Stimulated activated CD8-positive, alpha-beta memory T cell treated with anti-CD3 and anti-CD28 coated beads, Interleukin-15, amount 100 ng/mL, for 24 hours (primary cell): ENCODE data around the gene TELO2.
"Not testable (repeated sequence)": the region's sequence is repeated elsewhere in the genome, so short reads cannot be mapped to it uniquely, and the experiment has no call there.

Experiments
- DNase-seq: peaks from one replicate; pipeline ENCODE4 v3.0.0-alpha.2; 2020; ENCODE audit warnings: low read depth

The TELO2 gene

DNA sequence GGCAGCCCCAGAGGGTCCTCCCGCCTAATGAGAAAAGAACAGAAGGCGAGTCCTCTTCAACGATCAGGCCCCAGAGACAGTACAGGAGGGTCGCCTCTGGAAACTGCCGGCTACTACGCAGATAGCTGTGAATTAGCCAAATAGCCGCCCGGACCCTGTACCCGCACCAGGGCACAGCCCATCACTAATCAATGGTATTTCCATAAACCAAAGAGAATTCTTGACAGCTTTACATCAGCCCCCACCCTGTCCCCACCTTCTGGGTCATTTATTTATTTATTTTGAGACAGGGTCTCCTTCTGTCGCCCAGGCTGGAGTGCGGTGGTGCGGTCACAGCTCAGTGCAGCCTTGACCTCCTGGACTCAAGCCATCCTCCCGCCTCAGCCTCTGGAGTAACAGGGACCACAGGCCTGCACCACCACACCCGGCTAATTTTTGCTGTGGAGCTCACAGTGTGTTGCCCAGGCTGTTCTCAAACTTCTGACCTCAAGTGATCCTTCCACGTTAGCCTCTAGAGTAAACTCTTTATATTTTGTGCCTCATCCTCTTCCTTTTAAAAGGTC lies 17.5 kb upstream of the TELO2 start:
- DNase-seq: no peak

DNA sequence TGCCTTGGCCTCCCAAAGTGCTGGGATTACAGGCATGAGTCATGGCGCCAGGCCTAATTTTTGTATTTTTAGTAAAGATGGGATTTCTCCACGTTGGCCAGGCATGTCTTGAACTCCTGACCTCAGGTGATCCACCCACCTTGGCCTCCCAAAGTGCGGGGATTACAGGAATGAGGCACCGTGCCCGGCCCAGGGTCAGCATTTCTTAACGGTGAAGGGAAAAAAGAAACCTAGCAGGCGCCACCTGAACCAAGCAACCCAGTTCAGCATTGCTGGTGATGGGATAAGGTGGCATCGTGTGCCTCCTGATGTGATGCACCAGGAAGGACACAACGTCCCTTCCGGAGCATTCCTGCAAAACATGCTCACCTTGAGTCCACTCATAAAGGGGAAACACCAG lies 16.1 kb upstream of the TELO2 start:
- no peak for DNase-seq

DNA sequence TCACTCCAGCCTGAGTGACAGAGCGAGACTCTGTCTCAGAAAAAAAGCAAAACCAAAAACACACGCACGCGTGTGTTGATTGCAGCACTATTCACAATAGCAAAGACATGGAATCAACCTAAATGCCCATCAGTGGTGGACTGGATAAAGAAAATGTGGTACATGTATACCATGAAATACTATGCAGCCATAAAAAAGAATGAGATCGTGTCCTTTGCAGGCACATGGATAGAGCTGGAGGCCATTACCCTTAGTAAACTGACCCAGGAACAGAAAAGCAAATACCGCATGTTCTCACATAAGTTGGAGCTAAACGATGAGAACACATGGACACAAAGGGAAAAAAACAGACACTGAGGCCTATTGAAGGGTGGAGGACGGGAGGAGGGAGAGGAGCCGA lies 14.2 kb upstream of the TELO2 start:
- not testable (repeated sequence) for DNase-seq

DNA sequence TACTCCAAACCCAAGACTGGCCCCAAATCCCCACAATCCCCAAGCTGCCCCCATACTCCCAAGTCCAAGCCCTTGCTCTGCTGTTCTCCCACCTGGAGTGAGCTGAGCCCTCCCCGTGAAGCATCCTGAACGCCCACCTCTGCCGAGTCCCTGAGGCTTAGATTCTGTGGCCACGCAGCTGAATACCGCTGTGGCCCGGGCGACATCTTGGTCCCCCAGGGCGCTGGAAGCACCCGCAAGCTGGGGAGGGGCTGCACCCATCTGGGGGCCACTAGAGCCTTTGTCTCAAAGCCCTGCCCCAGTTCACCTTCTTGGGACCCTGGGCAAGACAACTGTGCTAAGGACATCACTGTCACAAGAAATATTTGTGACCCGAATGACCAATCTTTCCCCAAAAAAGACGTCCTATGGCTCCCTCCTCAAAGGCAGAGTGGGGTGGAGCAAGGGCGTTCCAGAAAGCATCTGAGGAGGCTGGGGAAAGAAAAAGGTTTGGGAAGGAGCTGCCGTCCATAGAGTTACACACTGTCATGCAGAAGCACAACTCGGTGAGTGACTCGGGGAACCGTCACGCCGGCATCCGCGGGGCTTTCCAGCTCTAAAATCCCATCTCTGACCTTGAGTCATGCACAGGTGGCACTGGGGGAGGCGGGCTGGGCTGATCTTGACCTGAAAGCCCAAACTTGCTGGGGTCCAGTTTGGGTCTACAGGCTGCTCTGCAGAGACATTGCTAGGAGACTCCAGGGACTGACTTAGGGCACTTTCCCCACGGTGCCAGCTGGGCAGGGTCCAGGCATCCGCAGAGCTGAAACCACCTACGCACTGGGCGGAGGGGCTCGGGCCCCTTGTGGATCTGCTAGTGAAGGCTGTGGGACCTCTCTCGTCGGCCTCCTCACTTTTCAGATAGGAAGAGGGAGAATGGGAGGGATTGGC lies 11.0 kb upstream of the TELO2 start:
- no peak for DNase-seq

DNA sequence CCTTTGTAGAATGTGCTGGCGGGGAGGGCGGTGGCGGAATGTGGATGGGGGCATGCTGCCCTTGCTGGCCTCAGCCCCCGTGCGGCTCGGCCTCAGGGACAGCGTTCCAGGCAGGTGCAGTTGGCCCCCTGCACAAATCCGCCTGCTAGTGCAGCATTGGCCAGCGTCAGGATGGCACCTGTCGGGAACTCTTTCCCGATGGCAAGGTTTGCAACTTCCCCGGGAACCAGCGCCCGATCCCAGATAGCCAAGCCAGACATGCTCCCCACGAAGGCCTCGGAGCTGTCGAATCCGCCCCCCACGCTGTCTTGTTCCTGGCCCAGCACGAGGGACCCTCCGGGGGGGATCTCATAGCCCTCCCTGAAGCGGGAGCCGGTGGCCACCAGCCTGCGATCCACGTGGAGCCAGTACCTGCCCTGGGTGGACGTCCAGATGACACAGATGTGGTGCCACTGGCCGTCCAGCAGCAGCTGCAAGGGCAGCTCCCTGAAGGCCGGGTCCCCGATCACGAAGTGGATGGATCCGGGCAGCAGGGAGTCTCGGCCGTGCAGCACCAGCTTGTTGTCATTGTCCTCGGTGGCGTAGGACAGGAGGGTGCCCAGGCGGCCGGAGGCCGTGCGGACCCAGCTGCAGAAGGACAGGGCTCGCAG lies 7.2 kb upstream of the TELO2 start:
- no peak for DNase-seq

DNA sequence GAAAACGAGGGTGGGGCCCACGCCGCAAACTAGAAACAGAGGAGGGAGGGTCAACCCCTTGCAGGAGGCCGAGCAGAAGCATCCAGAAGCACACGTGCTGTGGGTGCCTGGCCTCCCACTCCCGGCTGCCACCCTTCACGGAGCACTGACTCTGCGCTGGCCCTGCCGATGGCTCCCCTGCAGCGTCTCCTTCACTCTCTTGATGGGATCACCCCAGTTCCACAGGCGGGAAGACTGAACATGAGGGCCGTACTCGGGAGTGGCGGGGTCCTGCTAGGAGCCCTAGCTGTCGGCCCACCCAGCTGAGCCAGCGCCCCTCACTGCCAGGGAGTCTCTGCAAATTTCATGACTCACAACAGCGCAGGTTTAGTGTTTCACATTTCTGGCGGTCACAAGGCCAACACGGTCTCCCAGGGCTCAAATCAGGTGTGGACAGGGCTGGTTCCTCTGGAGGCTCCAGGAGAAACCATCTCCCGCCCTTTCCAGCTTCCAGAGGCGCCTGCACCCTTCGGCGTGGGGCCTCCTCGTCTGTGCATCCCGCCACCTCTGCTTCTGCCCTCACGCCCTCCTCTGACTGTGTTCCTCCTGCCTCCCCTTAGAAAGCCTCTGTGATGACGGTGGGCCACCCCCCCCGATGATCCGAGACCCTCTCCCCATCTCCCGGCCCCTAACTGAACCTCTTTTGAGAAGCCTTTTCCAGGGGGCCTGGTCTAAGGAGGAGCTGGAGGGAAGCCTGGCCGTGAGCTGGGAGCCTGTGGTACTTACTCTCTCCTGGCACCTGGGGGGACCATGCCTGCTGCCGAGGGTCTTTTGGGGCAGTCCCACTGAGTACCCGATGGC lies 6.4 kb upstream of the TELO2 start:
- no peak for DNase-seq

DNA sequence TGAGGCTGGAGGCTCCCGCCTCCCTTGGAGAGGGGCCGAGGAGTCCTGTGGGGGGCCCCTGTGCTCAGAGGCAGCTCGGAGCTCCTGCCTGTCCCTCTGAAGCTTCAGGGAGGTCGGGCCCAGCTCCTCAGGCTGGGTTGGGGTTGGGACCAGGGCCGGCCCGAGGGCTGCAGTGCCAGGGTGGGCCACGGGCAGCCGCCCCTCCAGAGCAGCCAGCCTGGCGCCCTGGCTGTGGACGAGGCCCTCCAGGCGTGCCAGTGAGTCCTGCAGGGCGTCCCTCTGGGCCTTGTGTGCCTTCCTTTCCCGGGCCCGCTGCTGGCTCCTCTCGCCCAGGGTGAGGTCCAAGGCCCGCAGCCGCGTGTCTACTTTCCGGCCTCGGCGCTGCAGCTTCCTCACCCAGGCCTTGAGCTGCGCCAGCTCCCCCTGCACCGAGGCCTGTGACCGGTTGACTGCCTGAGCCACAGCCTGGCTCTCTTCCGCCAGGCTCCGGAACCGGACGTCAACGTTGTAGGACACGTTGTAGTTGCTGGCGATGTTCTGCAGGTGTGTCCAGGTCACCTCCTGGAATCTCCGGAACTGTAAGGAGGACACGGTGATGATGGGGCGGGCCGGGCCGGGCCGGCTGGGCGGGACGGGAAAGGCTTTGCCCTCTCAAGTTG lies 5.6 kb upstream of the TELO2 start:
- no peak for DNase-seq

DNA sequence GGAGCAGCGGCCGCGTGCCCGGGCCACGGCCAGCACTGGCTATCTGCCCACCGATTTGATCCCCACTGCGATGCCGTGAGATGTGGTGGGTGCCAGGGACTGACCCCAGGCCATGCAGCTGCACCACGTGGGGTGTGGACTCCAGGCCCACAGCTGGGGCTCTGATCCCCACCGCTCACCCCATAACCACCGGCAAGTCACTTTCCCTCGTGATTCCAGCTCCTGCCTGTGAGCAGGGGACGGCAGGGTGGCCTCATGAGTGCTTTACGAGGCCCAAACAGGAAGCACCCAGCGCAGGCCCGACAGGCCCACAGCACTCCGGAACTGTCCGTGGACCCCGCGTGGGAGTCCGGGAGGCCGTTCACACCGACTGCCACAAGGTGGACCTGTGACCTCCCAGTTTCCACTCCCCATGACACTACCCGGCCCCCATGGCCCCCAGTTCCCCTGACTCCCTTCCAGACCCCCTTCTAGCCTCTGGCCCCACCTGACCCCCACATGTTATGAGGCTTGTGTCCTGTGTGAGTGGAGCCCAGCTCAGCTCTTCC lies 5.0 kb upstream of the TELO2 start:
- no peak for DNase-seq

DNA sequence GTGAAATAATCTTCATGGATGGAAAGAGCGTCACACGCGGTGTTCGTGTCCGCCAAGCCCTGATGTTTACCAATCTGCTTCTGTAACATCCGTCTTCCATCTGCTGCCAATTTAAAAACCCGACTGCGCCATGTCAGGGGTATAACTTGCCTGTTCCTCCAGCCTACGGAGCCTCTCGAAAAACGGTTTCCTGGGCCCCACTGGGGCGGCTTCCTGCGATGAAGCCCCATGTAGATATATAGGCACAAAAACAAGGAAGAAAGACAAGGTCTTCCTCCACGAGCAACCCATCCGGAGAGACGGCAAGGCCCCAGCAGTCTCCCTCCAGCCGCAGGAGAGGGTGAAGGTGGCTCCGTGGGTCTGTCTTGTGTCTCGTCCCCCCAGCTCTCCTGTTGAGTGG lies 4.5 kb upstream of the TELO2 start, which contains the start of gene PTX4:
TSS of gene PTX4 (minus strand) at position 326 of the 400 bp plus-strand sequence. CDS start at position 291, 35 bp downstream.
- no peak for DNase-seq

DNA sequence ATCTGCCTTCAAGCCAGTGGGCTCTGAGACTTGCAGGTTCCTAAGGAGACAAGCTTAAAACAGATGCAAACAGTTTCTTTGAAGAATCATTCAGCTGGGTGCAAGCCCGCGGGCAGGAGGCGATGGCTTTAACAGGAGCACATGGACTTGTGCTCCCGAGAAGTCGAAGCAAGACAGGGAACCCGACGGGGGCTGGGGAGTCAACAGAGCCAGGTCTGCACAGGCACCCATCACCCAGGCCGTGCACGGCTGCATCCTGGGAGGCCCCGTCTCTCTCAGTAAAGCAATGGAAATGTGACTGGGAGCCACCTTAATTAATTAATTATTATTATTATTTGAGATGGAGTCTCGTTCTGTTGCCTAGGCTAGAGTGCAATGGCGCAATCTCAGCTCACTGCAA lies 4.1 kb upstream of the TELO2 start:
- DNase-seq: no peak

DNA sequence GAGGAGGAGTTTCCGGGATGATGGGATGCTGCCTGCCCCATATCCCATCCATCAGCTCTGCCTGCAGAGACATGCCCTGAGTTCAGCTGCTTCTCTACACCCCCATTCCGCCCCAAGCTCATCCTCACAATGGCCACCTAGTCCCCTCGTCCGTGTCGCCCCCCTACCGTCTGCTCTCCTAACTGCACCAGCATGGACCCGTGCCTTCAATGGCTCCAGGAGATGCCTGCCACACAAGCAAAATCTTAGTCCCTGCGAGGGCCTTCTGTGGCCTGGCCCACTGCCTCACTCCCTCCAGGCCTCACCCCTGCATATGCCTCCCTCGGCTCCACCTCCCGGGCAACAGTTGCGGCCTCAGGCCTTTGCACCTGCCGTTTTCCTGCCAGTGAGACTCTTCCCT lies 1.8 kb upstream of the TELO2 start:
- no peak for DNase-seq

DNA sequence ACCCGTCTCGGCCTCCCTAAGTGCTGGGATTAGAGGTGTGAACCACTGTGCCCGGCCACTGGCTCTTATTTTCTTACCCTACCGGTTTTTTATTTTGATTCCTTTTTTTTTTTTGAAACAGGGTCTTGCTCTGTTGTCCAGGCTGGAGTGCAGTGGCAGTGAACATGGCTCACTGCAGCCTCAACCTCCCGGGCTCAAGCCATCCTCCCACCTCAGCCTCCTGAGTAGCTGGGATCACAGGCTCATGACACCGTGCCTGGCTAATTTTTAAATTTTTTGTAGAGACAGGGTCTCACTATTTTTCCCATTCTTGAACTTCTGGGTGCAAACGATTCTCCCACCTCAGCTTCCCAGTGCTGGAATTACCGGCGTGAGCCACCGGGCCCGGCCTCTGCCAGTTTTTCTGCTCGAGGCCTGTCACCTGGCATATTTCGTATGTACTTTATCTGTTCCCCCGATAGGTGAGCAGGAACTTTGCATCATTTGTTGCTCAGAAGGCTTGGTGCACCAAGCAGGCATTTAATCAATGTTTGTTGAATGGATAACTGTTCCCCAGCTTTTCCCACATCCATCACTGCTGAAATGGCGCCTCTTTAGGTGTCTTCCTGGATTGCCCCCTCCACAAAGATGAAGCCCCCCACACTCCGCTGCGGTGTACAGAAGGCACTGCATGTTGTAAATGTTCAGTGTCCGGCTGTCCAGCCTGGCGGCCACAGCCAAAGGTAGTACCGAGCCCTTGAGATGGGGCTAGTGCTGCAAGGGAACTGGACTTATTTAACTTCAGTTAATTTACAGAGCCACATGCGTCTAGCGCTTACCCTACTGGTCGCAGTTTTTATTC lies 858 bp upstream of the TELO2 start:
- DNase-seq: no peak

DNA sequence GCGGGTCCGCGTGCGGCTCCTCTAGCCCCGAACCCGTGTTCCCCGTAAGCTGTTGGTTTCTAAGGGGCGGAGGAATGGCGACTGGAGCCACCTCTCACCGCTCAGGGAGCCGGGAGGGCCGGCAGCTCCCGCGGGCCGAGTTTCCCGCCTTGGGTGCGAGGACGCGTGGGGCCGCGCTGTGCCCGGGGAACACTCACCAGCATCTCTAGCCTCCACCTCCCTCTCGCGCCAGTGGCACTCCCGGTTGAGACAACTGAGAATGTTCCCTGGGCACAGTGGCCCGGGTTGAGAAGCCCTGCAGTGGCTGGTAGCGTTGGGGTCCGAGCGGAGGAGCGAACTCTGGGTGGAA lies 560 bp downstream of the TELO2 start:
- DNase-seq: no peak

DNA sequence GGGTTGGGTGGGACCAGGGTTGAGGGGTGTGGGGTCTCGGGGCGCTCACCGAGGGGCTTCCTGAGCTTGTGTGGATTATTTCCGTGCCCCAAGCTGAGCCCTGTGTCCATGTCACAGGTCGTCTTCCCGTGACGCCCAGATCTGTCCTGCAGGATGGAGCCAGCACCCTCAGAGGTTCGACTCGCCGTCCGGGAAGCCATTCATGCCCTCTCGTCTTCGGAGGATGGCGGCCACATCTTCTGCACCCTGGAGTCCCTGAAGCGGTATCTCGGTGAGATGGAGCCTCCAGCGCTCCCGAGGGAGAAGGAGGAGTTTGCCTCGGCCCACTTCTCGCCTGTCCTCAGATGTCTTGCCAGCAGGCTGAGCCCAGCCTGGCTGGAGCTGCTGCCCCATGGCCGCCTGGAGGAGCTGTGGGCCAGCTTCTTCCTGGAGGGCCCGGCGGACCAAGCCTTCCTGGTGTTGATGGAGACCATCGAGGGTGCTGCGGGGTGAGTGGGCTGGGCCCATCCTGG lies 1.0 kb downstream of the TELO2 start:
- no peak for DNase-seq

DNA sequence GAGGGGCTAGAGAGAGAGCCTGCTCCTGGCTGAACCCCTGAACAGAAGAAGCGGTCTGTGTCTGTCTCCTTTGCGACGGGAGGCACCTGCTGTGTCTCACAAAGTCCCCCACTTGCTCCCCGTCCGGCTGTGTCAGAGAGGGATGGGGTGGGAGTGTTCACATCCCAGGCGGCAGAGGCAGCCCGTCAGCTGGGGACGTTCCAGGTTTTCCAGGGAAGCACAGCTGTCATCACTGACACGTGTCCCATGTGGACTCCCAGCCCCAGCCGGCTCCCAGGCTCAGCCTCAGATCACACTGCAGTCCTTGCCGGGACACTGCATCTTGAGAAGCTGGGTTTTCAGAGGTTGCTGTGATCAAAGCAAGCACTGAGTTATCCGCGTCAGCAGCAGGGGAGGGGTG lies 1.6 kb downstream of the TELO2 start:
- no peak for DNase-seq

DNA sequence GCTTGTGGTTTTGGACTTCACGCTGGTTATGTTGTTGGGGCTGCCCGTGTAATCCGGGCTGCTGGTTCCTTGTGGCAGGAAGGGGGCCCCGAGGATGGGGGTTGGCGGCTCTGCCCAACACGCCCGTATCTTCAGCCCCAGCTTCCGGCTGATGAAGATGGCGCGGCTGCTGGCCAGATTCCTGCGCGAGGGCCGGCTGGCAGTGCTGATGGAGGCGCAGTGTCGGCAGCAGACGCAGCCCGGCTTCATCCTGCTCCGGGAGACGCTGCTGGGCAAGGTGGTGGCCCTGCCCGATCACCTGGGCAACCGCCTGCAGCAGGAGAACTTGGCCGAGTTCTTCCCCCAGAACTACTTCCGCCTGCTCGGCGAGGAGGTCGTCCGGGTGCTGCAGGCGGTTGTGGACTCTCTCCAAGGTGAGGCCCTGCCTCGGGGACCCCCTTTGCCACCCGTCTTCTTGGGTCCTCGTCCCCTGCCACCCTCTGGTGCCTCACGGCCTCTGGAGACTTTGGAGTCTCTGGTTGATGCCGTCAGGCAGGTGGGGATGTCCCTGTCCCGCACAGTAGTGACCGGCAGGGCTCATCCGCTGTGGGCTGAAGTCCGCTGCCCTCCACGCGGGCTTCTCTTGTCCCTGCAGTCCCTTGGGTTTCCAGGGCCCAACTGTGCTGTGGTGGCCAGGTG lies 2.2 kb downstream of the TELO2 start:
- DNase-seq: no peak

DNA sequence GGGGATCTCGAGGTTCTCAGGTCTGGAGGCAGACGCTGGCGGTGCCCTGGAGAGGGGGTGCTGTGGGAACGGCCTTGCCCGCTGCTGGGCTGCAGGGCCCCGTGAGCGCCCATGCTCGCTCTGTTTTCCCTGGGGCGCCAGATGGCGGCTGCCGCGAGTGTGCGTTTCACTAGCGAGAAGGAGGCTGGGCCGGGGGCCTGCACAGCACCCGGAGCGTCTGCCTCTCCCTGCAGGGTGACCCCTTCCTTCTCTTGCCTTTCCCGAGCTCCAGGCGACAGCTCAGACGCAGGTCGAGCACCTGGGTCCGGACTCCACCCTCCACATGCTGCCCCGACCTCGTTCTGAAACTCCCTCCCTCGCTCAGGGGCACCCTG lies 2.7 kb downstream of the TELO2 start:
- DNase-seq: no peak

DNA sequence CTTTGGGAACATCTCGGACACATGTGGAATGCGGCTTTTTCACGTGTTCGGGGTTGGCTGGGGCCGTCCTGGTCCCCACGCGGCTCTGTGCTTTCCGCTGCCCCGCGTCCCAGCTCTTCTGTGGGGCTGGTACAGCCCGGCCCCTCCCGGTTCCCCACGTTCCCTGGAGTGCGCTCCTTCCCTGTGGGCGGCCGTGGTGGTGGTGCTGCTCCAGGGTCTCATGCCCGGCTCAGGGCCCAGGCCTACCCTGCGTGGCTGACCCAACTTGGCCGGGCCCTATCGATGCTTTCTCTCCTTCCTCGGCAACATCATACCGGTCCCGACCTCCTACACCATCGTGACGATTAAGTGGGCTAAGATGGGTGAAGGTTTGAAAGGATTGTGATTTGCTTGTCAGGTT lies 3.3 kb downstream of the TELO2 start:
- no peak for DNase-seq

DNA sequence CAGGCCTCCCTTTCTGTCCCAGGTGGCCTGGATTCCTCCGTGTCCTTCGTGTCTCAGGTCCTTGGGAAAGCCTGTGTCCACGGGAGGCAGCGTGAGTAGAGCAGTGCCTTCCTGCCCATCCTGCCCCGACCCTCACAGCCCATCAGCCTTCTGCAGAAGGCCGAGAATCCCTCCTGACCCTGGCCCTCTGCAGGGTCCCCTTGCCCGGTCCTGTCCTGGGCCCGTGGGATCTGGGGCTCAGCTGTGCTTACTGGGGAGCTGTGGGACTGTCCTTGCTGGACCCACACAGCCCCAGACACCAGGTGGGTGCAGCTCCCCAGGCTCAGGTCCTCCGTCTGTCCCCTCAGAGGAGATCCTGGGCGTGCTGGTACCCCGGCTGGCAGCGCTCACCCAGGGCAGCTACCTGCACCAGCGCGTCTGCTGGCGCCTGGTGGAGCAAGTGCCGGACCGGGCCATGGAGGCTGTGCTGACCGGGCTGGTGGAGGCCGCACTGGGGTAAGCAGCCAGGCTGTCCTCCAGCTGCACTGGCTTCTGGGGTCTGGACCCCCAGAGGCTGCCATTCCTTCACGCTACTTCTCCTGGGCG lies 3.9 kb downstream of the TELO2 start:
- DNase-seq: no peak
